ENCODE data around the gene CTNNBIP1. TPM values are rescaled to one million over a fixed set of nuclear protein-coding genes. Genes with fewer than 3 reads are reported as not detected.

CTNNBIP1 gene
- total and polyA plus RNA-seq, 3 experiments from 2014 or later = 9.1 to 12.9 (median 10.7) TPM

DNA sequence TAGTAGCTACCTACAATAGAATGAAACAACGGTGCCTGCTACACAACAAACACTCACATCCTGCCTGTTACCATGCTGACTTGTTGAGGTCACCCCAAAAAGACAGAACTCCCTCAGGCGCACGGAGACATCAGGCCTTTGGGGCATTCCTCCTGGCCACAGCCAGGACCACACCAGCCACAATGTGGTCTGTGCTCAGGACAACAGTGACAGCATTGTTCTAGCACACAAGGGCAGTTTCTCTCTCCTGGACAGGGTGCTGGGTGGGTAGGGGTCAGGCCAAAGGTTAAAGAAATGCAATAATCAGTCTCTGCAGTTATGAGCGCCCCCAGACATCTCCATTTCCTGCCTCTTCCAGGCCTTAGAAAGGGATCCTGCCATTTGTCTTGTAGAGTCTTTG is 39.5 kb downstream of the CTNNBIP1 start:
- Mint-ChIP-seq H3K4me3 (no peak overlapping the region), H3K27ac (peak overlapping the region in 1 of 8 donors; percentile 38), H3K36me3 (peaks cover 0 to 17% (median 0%) of the 10 kb centered on the region in 3 donors), H3K4me1 (peaks cover 9% of the 10 kb centered on the region in 3 donors), H3K9me3 (no peaks in the 10 kb centered on the region), H3K27me3 (no peaks in the 10 kb centered on the region)
- POLR2A ChIA-PET = no interaction called here
- no peaks in the 10 kb centered on the region for H3K27me3 ChIP-seq (ENCODE audit: insufficient read depth, low read length, poor library complexity, severe bottlenecking)
- H3K4me3 ChIP-seq (ENCODE audit: low read length) = no peak overlapping the region
- no peak overlapping the region for H3K27ac ChIP-seq (ENCODE audit: low read depth, low read length)
- H3K36me3 ChIP-seq (ENCODE audit: insufficient read depth, low read length) = no peaks in the 10 kb centered on the region
- peaks cover 6% of the 10 kb centered on the region for H3K4me1 ChIP-seq (ENCODE audit: insufficient read depth, low read length)
- CTCF ChIA-PET = interaction anchor here (1.0 to 7.8 kb wide), 4 partner anchors 11 to 244 kb away, joined by 3 to 111 read pairs (median 9); no protein-coding TSS in a partner anchor
- H3K9me3 ChIP-seq (ENCODE audit: low read length) = no peaks in the 10 kb centered on the region
- no peak for DNase-seq

DNA sequence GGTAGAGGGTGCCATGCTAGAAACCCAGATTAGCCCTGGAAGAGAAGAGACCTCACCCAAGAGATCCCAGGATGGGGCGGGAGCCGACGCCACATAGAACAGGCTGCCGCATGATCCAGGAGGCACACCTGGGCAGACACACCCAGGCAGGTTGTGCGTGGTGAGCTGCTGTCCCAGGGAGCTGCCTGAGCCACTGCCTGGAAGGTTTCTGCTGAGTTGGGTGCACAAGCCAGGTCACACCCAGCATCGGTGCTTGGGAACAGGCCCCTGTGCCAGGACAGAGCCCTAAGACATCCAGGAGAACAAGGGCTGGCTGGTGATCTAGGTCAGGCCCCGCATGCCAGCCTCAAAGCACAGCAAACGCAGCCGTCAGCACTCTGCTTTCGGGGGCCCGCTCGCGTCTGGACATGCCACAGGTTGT is 40.2 kb downstream of the CTNNBIP1 start:
- H3K36me3 ChIP-seq (ENCODE audit: insufficient read depth, low read length) = no peaks in the 10 kb centered on the region
- no peaks in the 10 kb centered on the region for H3K9me3 ChIP-seq (ENCODE audit: low read length)
- no peak for DNase-seq
- no peak overlapping the region for H3K4me3 ChIP-seq (ENCODE audit: low read length)
- Mint-ChIP-seq H3K4me3 (no peak overlapping the region), H3K4me1 (peaks cover 6% of the 10 kb centered on the region in 3 donors), H3K27ac (no peak overlapping the region), H3K9me3 (no peaks in the 10 kb centered on the region), H3K36me3 (peaks cover 0 to 17% (median 0%) of the 10 kb centered on the region in 3 donors), H3K27me3 (no peaks in the 10 kb centered on the region)
- H3K4me1 ChIP-seq (ENCODE audit: insufficient read depth, low read length) = peaks cover 2% of the 10 kb centered on the region
- no peaks in the 10 kb centered on the region for H3K27me3 ChIP-seq (ENCODE audit: insufficient read depth, low read length, poor library complexity, severe bottlenecking)
- ChIA-PET CTCF (interaction anchor here (1.3 to 7.8 kb wide), 4 partner anchors 82 to 256 kb away, joined by 3 to 111 read pairs (median 8); no protein-coding TSS in a partner anchor), POLR2A (interaction anchor here (0.6 kb wide), 1 partner anchor 283 kb away, joined by 6 read pairs; no protein-coding TSS in a partner anchor)
- H3K27ac ChIP-seq (ENCODE audit: low read depth, low read length) = no peak overlapping the region

DNA sequence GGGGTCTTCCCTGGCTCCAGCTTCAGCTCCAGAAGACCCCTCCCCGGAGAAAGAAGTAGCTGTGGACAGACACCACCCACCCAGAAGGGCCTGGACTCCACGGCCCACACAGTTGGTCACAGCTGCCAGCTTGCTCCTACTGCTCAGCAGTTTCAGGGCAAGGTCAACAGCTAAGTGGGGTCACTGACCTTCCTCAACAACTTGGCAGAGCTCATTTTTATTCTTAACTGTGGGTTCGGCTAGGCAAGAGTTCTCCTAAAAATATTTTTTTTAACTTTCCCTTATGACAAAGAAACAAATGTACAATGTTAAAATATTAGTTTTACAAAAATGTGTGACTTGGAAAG is 41.9 kb downstream of the CTNNBIP1 start:
- ChIA-PET CTCF (interaction anchor here (0.6 to 7.8 kb wide), 23 partner anchors 8 to 561 kb away, joined by 3 to 111 read pairs (median 4); partner anchors contain the start of genes LZIC and NMNAT1), POLR2A (interaction anchor here (0.8 kb wide), 1 partner anchor 241 kb away, joined by 3 read pairs; no protein-coding TSS in a partner anchor)
- H3K9me3 Mint-ChIP-seq = no peaks in the 10 kb centered on the region

DNA sequence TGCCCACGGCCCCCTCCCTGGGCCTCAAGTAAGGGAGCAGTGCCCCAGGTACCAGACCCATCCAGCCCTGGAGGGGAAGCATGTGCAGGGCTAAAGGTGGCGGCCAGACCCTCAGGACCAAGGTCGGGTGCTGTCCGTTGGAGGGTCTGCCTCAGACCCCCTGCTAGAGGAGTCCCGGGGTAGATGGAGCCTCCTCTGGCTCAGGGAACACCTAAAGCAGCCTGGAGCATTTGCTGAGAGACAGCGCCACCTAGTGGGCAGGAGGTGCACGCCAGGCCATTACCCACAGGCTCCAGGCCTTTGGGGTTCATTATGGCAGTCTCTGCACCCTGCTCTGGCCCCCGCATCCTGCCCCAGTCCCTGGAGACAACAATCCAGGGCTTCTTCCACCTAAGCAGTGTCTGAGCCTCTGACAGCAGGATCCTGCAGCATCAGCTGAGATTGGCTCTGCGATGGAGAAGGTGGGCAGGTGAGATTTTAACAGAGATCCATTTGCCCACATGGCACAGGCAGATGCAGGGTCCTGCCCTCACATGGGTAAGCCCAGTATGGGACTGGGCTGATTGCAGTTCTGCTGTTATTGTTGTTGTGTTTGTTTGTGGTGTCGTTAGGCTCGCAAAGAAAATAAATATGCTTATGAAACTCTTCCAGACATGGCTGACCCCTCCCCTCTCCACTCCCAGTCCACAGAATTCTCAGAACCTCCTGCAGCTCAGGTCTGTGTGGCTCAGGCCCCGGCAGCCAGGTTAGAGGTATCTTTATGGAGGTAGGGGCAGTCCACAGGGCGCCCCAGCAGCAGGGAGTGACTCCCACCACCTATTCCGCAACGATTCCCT is 42.4 kb downstream of the CTNNBIP1 start:
- POLR2A ChIA-PET = interaction anchor here (0.8 kb wide), 1 partner anchor 241 kb away, joined by 3 read pairs; no protein-coding TSS in a partner anchor
- H3K4me3 ChIP-seq (ENCODE audit: low read length) = no peak overlapping the region
- no peaks in the 10 kb centered on the region for H3K4me1 ChIP-seq (ENCODE audit: insufficient read depth, low read length)
- no peak overlapping the region for H3K4me3 Mint-ChIP-seq
- DNase-seq = peak; percentile 72 to 90 (median 81)
- H3K27ac Mint-ChIP-seq = no peak overlapping the region
- H3K36me3 Mint-ChIP-seq = peaks cover 0 to 17% (median 0%) of the 10 kb centered on the region in 3 donors
- no peaks in the 10 kb centered on the region for H3K36me3 ChIP-seq (ENCODE audit: insufficient read depth, low read length)
- no peaks in the 10 kb centered on the region for H3K9me3 ChIP-seq (ENCODE audit: low read length)
- CTCF ChIA-PET = interaction anchor here (0.6 to 7.8 kb wide), 21 partner anchors 8 to 562 kb away, joined by 3 to 111 read pairs (median 4); partner anchors contain the start of genes LZIC and NMNAT1
- H3K27me3 Mint-ChIP-seq = no peaks in the 10 kb centered on the region
- no peaks in the 10 kb centered on the region for H3K9me3 Mint-ChIP-seq
- H3K27me3 ChIP-seq (ENCODE audit: insufficient read depth, low read length, poor library complexity, severe bottlenecking) = no peaks in the 10 kb centered on the region
- no peak overlapping the region for H3K27ac ChIP-seq (ENCODE audit: low read depth, low read length)
- peaks cover 3 to 5% (median 3%) of the 10 kb centered on the region in 3 donors for H3K4me1 Mint-ChIP-seq

More for the DNA sequence above, 41.9 kb downstream of the CTNNBIP1 start:
- H3K4me3 ChIP-seq (ENCODE audit: low read length) = no peak overlapping the region
- H3K4me1 Mint-ChIP-seq = peaks cover 3 to 5% (median 3%) of the 10 kb centered on the region in 3 donors
- H3K4me3 Mint-ChIP-seq = no peak overlapping the region
- no peaks in the 10 kb centered on the region for H3K27me3 Mint-ChIP-seq
- H3K27ac Mint-ChIP-seq = no peak overlapping the region
- no peak for DNase-seq
- no peaks in the 10 kb centered on the region for H3K36me3 ChIP-seq (ENCODE audit: insufficient read depth, low read length)
- no peaks in the 10 kb centered on the region for H3K27me3 ChIP-seq (ENCODE audit: insufficient read depth, low read length, poor library complexity, severe bottlenecking)
- no peak overlapping the region for H3K27ac ChIP-seq (ENCODE audit: low read depth, low read length)
- H3K36me3 Mint-ChIP-seq = peaks cover 0 to 17% (median 0%) of the 10 kb centered on the region in 3 donors
- H3K4me1 ChIP-seq (ENCODE audit: insufficient read depth, low read length) = no peaks in the 10 kb centered on the region
- H3K9me3 ChIP-seq (ENCODE audit: low read length) = no peaks in the 10 kb centered on the region

DNA sequence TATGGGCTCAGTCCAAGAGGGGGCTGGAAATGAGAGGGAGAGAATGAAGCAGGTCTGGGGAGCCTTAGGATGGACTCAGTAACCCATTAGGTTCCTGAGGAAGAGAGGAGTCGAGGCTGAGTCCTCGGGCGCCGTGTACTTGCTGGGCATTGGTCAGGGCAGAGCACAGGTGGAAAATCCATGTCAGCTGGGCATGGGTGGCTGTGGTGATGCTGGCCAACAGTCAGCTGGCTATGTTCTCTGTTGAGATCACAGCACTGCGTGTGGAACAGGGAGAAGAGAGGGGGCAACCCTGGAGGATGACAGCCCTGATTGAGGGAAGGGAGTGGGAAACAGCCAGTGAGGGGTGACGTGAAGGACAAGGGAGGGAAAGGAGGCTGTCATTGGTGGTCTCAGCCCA is 43.2 kb downstream of the CTNNBIP1 start:
- no peaks in the 10 kb centered on the region for H3K27me3 Mint-ChIP-seq
- peaks cover 3 to 5% (median 3%) of the 10 kb centered on the region in 3 donors for H3K4me1 Mint-ChIP-seq
- Histone ChIP-seq H3K36me3 (ENCODE audit: insufficient read depth, low read length) (no peaks in the 10 kb centered on the region), H3K4me3 (ENCODE audit: low read length) (no peak overlapping the region), H3K27ac (ENCODE audit: low read depth, low read length) (no peak overlapping the region), H3K27me3 (ENCODE audit: insufficient read depth, low read length, poor library complexity, severe bottlenecking) (no peaks in the 10 kb centered on the region), H3K9me3 (ENCODE audit: low read length) (no peaks in the 10 kb centered on the region), H3K4me1 (ENCODE audit: insufficient read depth, low read length) (no peaks in the 10 kb centered on the region)
- no peaks in the 10 kb centered on the region for H3K9me3 Mint-ChIP-seq
- peaks cover 0 to 16% (median 0%) of the 10 kb centered on the region in 3 donors for H3K36me3 Mint-ChIP-seq
- DNase-seq = no peak
- H3K27ac Mint-ChIP-seq = peak overlapping the region in 1 of 8 donors; percentile 63
- ChIA-PET POLR2A (interaction anchor here (1.7 kb wide), 1 partner anchor 82 kb away, joined by 10 read pairs; no protein-coding TSS in a partner anchor), CTCF (interaction anchor here (0.9 to 2.4 kb wide), 7 partner anchors 8 to 251 kb away, joined by 3 to 45 read pairs (median 5); no protein-coding TSS in a partner anchor)
- no peak overlapping the region for H3K4me3 Mint-ChIP-seq

DNA sequence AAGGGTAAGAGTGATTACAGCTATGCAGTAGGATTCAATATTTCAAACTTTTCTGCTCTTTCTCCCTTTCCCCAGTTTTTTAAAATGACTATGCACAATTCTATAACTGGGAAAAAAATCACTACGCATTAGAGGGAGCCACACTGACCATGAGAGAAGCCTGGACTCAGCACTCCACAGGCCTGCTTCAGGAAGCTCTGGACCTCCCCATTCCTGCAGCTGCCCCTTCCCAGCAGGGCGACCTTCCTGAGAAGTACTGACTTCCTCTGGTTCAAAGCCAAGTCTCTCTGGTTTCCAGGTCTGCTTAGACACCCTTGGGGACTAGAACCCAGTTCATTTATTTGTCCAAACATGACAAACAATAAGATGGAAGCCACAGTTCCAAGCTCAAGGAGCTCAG is 44.3 kb downstream of the CTNNBIP1 start:
- Histone ChIP-seq H3K4me3 (ENCODE audit: low read length) (no peak overlapping the region), H3K9me3 (ENCODE audit: low read length) (no peaks in the 10 kb centered on the region), H3K36me3 (ENCODE audit: insufficient read depth, low read length) (no peaks in the 10 kb centered on the region), H3K27ac (ENCODE audit: low read depth, low read length) (no peak overlapping the region), H3K27me3 (ENCODE audit: insufficient read depth, low read length, poor library complexity, severe bottlenecking) (no peaks in the 10 kb centered on the region), H3K4me1 (ENCODE audit: insufficient read depth, low read length) (no peaks in the 10 kb centered on the region)
- CTCF ChIA-PET = interaction anchor here (1.0 to 2.4 kb wide), 7 partner anchors 9 to 250 kb away, joined by 3 to 45 read pairs (median 5); no protein-coding TSS in a partner anchor
- DNase-seq = no peak
- Mint-ChIP-seq H3K36me3 (peaks cover 0 to 14% (median 0%) of the 10 kb centered on the region in 3 donors), H3K27ac (peak overlapping the region in 1 of 8 donors; percentile 13), H3K4me1 (peaks cover 3 to 5% (median 3%) of the 10 kb centered on the region in 3 donors), H3K4me3 (no peak overlapping the region), H3K9me3 (no peaks in the 10 kb centered on the region), H3K27me3 (no peaks in the 10 kb centered on the region)
- POLR2A ChIA-PET = interaction anchor here (1.7 kb wide), 1 partner anchor 81 kb away, joined by 10 read pairs; no protein-coding TSS in a partner anchor

DNA sequence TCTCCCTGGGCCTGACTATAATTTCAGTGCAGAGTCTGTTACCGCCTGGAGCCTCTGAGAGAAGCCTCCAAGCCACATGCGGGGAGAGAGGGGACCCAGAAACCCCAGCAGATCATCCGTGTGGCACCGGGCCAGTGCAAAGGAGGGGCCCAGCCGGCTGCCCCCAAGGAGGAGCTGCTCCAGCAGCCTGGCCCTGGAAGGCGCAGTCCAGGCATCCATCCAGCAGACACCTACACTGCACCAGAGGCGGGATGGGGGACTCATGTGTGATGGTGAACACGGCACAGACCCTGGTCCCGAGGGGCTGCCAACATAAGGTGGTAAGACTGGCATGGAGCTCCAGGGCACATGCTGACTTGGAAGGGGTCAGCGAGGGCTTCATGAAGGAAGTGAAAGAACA is 46.7 kb downstream of the CTNNBIP1 start:
- no peak for DNase-seq
- no peaks in the 10 kb centered on the region for H3K4me1 ChIP-seq (ENCODE audit: insufficient read depth, low read length)
- POLR2A ChIA-PET = no interaction called here
- Mint-ChIP-seq H3K36me3 (peaks cover 0 to 1% (median 0%) of the 10 kb centered on the region in 3 donors), H3K4me3 (no peak overlapping the region), H3K27me3 (no peaks in the 10 kb centered on the region), H3K9me3 (no peaks in the 10 kb centered on the region), H3K4me1 (peaks cover 3 to 5% (median 3%) of the 10 kb centered on the region in 3 donors), H3K27ac (no peak overlapping the region)
- H3K27ac ChIP-seq (ENCODE audit: low read depth, low read length) = no peak overlapping the region
- no peaks in the 10 kb centered on the region for H3K9me3 ChIP-seq (ENCODE audit: low read length)
- no peaks in the 10 kb centered on the region for H3K36me3 ChIP-seq (ENCODE audit: insufficient read depth, low read length)
- H3K4me3 ChIP-seq (ENCODE audit: low read length) = no peak overlapping the region
- CTCF ChIA-PET = interaction anchor here (1.1 to 2.2 kb wide), 5 partner anchors 12 to 248 kb away, joined by 3 to 9 read pairs (median 7); no protein-coding TSS in a partner anchor
- no peaks in the 10 kb centered on the region for H3K27me3 ChIP-seq (ENCODE audit: insufficient read depth, low read length, poor library complexity, severe bottlenecking)
